ENCODE data around the gene MAST4. TPM values are rescaled to one million over a fixed set of nuclear protein-coding genes. Genes with fewer than 3 reads are reported as not detected.

Gene MAST4
- total RNA-seq, 1 donor from 2014 or later, result 20.9 TPM

DNA sequence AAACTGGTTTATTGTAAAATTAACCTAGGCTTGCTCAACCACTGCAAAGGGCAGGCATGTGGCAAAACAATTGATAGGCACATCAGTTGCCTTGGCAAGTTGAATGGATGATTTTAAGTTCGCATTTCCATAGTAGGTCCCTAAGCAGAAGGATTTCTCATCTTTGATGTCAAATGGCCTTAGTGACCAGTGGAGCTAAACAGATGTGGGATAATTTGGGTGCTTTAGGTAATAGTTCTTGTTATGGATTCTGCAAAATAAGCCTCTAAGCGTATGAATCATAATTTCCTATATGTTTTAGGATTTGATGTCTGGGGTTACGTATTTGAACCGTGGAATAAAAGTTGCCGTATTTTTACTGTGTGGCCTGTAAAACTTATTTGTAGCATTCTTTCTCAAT is 418.0 kb downstream of the MAST4 start:
- no peak for DNase-seq (ENCODE audit: low spot score)

DNA sequence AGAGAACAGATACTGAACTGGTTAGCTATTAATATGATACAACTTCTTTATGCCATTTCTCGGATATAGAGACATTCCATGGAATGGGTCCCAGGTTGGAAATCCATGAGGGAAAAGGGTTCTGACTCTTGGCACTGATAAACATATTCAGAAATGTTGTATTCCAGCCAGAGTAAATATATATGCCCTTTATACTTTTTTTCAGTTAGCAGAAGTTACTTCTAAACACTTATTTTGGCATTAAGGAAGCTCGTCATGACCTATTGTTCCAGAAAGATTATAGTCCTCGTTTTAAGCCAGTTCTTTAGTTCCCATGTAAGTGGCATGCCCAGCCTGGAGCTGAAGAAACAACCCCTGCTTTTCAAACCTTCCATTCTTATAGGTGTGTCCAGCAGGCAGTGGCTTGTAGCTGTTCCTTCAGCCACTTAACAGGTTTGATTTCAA is 418.8 kb downstream of the MAST4 start:
- DNase-seq (ENCODE audit: low spot score), result no peak

- DNase-seq (ENCODE audit: low spot score), result peak; percentile 62
Measured at GRCh38 chr5:67015541-67016191, 419.5 kb downstream of the MAST4 start.

- no peak for DNase-seq (ENCODE audit: low spot score)
Measured at GRCh38 chr5:67019065-67019845, 423.1 kb downstream of the MAST4 start.

- no peak for DNase-seq (ENCODE audit: low spot score)
Measured at GRCh38 chr5:67020096-67020615, 424.0 kb downstream of the MAST4 start.

GRCh38 chr5:67021031-67021430 is 424.8 kb downstream of the MAST4 start:
- peak; percentile 70 for DNase-seq (ENCODE audit: low spot score)

DNA sequence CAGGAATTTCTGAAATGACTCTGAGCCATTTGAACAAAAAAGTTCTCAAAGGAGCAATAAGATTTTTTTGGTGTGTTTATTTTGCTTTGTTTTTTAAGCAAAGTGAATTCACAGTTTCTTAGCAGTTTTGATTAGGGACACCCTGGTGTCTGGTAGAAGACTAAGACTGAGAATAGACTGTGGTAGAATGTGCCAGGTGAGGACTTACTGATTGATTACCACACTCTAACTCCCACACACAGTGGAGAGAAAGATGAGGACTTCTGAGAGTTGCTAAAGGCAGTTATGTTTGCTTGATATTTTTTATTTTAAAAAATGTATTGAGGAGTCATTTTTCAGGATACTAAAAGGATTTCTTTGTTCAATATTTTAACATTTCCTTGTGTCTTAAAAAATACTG is 425.3 kb downstream of the MAST4 start:
- no peak for DNase-seq (ENCODE audit: low spot score)

- DNase-seq (ENCODE audit: low spot score), result no peak
Measured at GRCh38 chr5:67021962-67022361, 425.8 kb downstream of the MAST4 start.

GRCh38 chr5:67025457-67025856 is 429.3 kb downstream of the MAST4 start:
- DNase-seq (ENCODE audit: low spot score), result no peak

DNA sequence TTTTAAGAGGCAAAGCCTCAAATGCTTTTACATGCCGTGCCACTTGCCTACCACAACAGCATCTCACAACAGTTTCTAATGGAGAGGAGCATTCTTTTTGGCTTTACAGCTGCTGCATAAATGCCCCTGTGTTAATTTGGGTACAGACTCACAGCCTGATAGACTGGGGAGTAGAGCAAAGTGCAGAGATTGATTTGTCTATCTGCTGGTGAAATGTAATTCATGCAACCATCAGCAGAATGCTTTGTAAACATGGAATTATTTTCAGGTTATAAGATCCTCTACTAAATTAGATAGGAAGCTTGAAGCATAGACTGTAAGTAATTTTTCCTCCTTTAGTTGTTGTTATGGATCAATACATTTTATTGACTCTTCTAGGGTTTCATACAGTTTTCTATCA is 430.1 kb downstream of the MAST4 start:
- no peak for DNase-seq (ENCODE audit: low spot score)

DNA sequence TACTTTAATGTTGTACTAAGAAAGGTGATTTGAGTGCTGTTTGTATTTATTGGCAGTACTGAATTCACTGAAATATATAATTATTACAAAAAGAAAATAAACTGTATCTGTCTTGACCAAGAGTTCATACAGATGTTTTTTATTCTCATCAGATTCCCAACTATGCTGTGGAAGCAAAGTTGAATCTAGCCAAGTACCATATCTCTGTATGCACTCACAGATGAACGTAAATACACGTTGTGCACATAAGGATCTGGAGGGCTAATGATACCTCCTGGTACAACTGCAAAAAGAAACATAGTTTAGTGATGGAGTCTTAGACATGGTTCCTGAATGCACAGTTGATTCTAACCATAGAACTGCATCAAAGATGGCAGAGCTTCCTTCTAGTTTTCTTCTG is 431.0 kb downstream of the MAST4 start:
- no peak for DNase-seq (ENCODE audit: low spot score)

DNA sequence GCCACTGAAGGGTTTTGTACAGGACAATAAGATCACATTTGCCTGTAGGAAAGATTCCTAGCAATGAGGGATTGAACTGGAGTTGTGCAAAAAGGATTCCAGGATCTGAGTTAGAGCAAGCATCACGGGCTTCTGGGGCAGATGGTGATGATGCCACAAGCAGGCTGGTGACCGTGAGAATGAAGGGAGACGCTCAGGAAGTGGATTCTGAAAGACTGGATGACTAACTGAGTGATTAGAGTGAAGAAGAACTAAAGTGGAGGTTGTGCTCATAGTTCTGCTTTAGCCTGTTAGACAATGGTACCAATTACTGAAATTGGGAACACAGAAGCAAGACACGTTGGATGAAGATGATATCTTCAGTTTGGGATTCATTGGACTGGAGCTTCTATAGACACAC is 432.2 kb downstream of the MAST4 start:
- no peak for DNase-seq (ENCODE audit: low spot score)

DNA sequence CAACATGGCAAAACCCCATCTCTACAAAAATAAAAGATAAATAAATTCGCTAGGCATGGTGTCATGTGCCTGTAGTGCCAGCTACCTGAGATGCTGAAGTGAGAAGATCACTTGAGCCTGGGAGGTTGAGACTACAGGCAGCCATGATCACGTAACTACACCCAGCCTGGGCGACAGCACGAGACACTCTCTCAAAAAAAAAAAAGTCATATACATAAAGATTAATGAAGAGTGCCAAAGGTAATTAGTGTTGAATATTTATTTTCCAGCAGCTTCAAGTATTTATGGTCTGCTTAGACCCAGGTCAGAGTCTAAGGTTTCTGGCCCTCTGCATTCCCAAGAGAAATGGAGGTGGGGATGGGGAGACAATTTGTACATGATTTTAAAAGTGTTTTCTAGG is 432.7 kb downstream of the MAST4 start:
- no peak for DNase-seq (ENCODE audit: low spot score)

GRCh38 chr5:67029481-67029880 is 433.3 kb downstream of the MAST4 start:
- DNase-seq (ENCODE audit: low spot score), result no peak

- no peak for DNase-seq (ENCODE audit: low spot score)
Measured at GRCh38 chr5:67030289-67031056, 434.3 kb downstream of the MAST4 start.

DNA sequence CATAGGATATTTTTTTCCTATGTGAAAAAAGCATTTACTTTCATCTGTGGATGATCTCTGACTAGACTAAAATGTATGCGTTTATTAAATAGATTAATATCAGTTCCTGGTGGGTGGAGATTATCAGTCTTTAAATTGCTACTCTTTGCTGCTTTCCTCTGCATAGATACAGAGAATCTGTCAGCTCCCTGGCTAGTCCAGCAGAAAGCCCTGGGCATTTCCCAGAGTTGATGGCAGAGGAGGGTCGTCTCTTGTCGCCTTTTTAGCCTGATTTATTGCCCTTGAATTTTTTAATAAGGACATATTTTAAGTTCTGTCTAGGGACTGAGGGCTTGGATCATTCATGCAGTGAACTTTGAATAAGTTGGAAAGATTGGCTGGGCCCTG is 434.9 kb downstream of the MAST4 start:
- DNase-seq (ENCODE audit: low spot score), result no peak

DNA sequence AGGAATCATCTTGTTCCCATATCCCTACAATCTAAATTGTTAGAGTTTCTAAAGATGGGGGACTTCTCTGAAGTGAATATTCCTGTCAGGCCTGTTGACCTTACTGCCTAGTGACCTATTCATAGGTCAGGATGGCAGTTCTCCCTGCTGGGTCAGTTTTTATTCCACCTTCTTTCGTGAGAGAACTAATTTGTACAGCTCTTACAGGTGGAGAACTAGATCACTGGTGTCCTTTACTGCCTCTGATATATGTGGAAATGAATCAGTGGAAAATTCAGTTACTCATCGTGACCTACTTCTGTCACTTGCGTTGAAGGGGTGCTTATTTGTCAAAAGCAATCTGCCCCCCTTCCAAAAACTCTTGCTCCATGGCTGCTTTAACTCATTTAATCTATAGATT is 435.5 kb downstream of the MAST4 start:
- no peak for DNase-seq (ENCODE audit: low spot score)

- DNase-seq (ENCODE audit: low spot score), result peak; percentile 75
Measured at GRCh38 chr5:67032921-67033664, 436.9 kb downstream of the MAST4 start.

GRCh38 chr5:67033880-67034651 is 437.9 kb downstream of the MAST4 start:
- DNase-seq (ENCODE audit: low spot score), result peak; percentile 32

GRCh38 chr5:67035098-67035740 is 439.0 kb downstream of the MAST4 start:
- no peak for DNase-seq (ENCODE audit: low spot score)

Data from umbilical cord (tissue), 2 donors.